Tibial nerve (tissue), 3 donors: ENCODE measurements around the gene TBC1D5.

Experiments
- CTCF ChIP-seq, 5 experiments: fragments of 200-600 bp in 3 of 5; fragments of 450-650 bp in 2 of 5; sonication (generic) in 3 of 5; IDR thresholded peaks; one replicate each; pipeline ENCODE4 v1.5.1; 2016 to 2019; ENCODE audit warnings: antibody characterized with exemption in 5 of 5, mild to moderate bottlenecking in 3 of 5, moderate library complexity in 2 of 5
- POLR2A ChIP-seq, 2 donors: fragments of 450-650 bp; IDR thresholded peaks; one replicate each; pipeline ENCODE4 v1.6.1; 2017; ENCODE audit warnings: antibody characterized with exemption in 2 of 2, mild to moderate bottlenecking in 2 of 2, moderate library complexity in 2 of 2

- TF ChIP-seq CTCF (IDR thresholded peaks at IDR 0.05) (no peak), POLR2A (IDR thresholded peaks at IDR 0.05) (no peak)
Measured at GRCh38 chr3:17407576-17407975, 334.9 kb downstream of the TBC1D5 start.
